Stimulated activated CD4-positive, alpha-beta T cell treated with anti-CD3 and anti-CD28 coated beads, TNF-alpha, amount 100 ng/mL, for 48 hours (primary cell): Measurements from ENCODE around the gene TNFRSF1B.
A peak's percentile ranks its signal among the peaks of the same experiment; 100 is the strongest.

Experiments
- DNase-seq, 3 donors: peaks; one replicate each; pipeline ENCODE4 v3.0.0-alpha.2; 2020; ENCODE audit warnings: low read depth in 3 of 3

TNFRSF1B gene

GRCh38 chr1:12176298-12177118, 9.7 kb downstream of the TNFRSF1B start:
- no peak for DNase-seq

- DNase-seq, result no peak
These were observed 10.6 kb downstream of the TNFRSF1B start for GRCh38 chr1:12177156-12177998.

- DNase-seq, result peak; percentile 85 to 93 (median 89)
These were observed 11.2 kb downstream of the TNFRSF1B start for GRCh38 chr1:12177999-12178441.

GRCh38 chr1:12178511-12178910, 11.7 kb downstream of the TNFRSF1B start:
- no peak for DNase-seq

- peak; percentile 61 to 85 (median 78) for DNase-seq
These were observed 12.3 kb downstream of the TNFRSF1B start for GRCh38 chr1:12179111-12179519.

GRCh38 chr1:12179676-12180075, 12.9 kb downstream of the TNFRSF1B start:
- no peak for DNase-seq

- no peak for DNase-seq
These were observed 13.5 kb downstream of the TNFRSF1B start for GRCh38 chr1:12180315-12180714.

GRCh38 chr1:12180903-12181302, 14.1 kb downstream of the TNFRSF1B start:
- no peak for DNase-seq

- no peak for DNase-seq
These were observed 14.8 kb downstream of the TNFRSF1B start for GRCh38 chr1:12181568-12181967.

- DNase-seq, result no peak
These were observed 15.7 kb downstream of the TNFRSF1B start for GRCh38 chr1:12182410-12182984.

- no peak for DNase-seq
These were observed 16.5 kb downstream of the TNFRSF1B start for GRCh38 chr1:12183095-12183794.

- no peak for DNase-seq
These were observed 17.4 kb downstream of the TNFRSF1B start for GRCh38 chr1:12184008-12184681.

GRCh38 chr1:12185036-12185917, 18.5 kb downstream of the TNFRSF1B start:
- DNase-seq, result no peak

GRCh38 chr1:12185918-12186678, 19.3 kb downstream of the TNFRSF1B start:
- DNase-seq, result no peak

- DNase-seq, result no peak
These were observed 19.8 kb downstream of the TNFRSF1B start for GRCh38 chr1:12186679-12186985.

- no peak for DNase-seq
These were observed 21.3 kb downstream of the TNFRSF1B start for GRCh38 chr1:12188115-12188514.

GRCh38 chr1:12188657-12189327, 22.0 kb downstream of the TNFRSF1B start:
- no peak for DNase-seq

- no peak for DNase-seq
These were observed 22.5 kb downstream of the TNFRSF1B start for GRCh38 chr1:12189328-12189682.
